ENCODE measurements around the gene CHST11.
"Not testable (repeated sequence)": the region's sequence is repeated elsewhere in the genome, so short reads cannot be mapped to it uniquely, and the experiment has no call there.

Gene CHST11

DNA sequence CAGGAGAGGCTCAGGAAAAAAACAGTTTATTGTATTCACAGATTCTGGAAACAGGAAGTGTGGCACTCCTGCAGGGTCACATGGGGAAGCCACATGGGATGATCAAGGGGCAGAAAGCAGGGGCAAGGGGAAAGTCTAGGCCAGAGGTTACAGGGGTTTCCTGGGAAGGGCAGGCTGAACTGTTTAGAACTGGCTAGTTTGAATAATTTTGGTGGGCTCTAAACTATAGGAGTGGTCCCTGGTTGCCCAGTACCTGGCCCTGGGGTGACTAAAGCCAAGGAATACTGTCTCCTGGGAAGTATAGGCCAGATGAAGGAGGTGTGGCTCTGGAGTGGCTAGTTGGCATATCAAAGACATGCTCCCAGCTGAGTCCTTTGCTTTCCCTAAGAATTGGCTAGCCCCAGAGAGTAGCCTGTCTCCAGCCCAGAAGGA lies 332.1 kb downstream of the CHST11 start:
- DNase-seq = no peak

DNA sequence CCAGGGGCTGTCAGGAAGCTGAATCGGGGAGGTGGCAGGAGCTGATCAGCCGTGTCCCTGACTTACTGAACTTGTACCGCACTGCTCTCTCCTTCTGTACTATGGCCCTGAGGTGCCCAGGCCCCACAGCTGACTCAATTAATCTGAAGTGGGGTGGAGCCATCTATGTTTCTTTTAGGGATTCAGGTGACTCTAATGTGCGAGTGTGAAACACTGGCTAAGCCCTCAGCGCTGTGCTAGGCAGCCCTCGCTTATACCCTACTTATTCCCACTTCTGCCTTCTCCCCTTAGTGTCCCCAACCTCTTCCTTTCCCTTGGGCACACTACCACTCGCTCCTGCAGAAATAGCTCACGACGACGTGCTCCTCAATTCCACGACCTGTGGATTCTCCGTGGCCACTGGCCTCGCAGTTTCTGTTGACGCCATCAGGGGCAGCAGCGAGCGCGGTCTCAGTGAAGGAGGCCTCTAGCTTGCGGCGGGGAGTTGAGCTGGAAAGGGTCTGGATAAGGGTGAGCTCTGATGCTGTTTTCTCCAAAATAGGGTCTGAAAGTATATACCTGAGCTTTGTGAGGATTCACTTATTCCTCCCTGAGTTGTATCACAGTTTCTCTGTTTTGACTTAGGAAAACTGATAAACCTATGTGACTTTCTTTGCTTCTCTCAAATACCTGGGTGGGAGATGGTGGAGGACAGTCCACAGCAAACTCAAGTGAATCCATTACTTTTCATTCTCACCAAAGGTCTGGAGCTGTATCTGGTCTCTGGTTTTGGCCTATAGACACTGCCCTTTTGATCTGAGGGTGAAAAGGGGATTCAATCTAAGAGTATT lies 333.8 kb downstream of the CHST11 start:
- peak; percentile 39 for DNase-seq

DNA sequence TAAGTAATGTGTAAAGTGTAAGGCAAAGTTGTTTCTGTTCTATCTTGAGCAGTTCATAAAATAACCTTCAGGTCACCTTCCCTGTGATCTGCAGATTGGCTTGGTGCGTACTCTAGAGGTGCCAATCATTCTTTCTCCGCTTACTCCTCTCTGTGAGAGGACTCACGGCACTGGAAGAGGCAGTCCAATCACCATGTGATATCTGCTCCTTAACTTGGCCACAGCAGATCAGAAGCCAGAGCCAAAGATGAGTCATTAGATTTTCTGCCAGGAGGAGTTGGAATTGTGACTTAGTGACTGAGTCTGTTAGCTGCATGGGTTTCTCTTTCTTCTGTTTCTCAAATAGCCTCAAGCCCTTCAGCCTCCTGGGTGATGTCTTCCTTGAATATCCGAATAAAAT lies 335.8 kb downstream of the CHST11 start:
- no peak for DNase-seq

DNA sequence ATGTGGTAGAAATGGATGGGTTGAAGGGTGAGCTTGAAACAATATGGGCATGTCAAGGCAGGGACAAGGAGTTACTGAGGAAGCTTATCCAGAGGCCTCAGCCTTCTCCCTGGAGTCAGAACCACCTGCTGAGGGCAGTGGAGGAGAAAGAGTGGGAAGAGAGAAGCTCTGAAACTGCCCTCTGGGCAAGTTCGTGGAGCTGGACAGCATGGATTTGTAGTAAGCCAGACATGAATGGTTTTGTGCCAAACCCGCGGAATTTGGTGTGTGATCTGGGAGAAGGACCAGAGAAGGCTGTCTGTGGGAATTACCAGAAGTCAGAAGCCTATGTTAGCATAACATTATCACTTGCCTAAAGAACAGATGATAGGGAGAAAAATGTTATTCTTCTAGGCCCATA lies 336.5 kb downstream of the CHST11 start:
- DNase-seq = no peak

DNA sequence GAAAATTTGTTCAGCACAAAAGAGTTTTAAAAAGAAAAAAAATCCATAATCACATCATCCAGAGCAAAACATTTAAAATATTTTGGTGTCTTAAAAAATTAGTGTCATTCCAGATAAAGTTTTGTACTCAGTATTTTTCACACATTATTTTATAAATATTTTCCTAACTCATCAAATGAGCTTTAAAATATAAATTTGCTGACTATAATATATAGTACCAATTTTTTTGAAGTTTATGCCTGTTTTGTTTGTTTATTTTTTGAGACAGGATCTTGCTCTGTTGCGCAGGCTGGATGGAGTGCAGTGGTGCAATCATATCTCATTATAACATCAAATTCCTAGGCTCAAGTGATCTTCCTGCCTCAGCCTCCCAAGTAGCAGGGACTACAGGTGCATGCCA lies 337.2 kb downstream of the CHST11 start:
- DNase-seq = no peak

DNA sequence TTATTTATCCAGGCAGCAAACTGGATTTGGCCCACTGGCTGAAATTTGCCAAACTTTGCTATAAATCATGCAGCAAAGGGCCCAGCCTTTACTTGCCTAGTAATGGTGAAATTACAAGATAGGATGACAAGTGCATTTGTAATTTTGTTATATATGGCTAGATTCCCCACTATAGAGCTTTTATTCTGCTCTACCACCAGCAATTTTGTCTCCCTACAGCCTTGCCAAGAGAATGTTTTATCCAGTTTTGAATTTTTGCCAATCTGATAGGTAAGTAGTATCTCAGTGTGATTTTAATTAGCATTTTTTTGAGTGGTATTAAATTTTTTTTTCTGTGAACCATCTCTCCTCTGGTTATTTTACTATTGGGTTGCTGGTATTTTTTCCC lies 339.7 kb downstream of the CHST11 start:
- DNase-seq = no peak

DNA sequence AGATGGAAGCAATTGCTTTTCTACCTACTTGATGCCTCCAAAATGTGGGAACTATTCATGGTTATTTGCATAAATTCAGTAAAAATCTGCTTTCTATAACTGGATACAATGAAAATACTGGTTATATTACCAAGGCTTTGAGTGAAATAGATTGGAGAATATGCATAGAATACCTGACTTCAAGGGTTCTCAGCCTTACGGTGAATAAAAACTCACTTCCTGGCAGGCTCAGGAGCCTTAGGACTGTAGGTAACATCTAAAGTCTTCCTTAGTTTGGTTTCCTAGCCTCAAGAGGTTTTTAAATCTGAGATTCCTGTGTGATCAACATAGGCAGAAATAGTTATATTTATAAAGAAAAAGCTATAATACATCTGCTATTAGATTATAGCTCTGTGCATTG lies 342.7 kb downstream of the CHST11 start:
- DNase-seq = no peak

DNA sequence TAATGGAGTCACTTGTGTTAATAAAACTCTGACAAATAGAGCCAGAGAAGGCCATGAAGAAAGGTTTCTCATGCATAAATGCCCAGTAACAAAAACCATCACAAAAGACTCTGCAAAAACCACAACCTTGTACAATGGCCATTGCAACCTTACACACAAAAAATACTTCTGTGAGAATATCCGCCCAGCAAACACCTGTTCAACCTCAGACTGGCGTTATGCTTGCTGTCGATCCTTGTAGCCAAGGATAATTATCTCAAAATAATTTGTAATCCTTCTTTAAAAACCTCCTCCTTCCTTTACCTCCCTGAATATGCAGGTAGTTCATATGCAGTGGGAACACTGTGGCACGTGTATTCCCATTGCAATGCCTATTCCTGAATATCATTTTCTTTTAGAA lies 344.3 kb downstream of the CHST11 start:
- DNase-seq = no peak

DNA sequence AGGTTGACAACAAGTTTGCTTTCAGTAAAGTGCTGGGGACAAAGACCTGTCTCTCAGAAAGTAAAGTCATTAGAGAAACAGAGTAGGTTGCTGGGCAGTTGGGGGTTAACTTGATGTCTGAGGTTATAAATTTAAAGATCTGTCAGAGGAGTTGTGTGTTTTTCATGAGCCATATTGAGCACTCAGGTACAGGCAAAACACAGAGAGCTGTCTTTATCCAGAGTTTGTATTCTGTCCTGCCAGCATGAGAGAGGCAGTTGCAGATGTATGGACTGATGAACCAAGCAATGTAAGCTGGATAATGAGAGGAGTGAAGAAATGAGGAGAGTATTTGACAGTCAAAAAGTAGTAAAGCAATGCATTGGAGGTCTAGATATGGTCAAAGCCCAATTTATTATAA lies 344.7 kb downstream of the CHST11 start:
- no peak for DNase-seq

DNA sequence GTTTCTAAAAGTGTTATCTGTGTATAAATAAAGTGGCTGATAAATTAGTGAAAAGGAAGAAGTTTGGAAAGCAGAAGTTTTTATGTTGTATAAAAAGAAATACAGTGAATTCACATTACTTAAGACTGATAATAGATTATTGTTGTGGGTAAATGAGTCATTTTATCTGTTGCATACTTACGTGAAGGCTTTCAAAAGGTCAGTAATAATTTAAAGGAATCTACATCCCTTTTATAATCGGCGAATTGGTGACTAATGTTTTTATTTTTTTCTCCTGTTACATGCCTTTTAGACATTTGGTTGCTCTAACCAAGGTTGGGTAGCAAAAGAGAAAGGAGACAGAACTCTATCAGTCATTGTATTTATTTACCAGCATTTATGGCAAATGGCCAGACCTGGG lies 345.5 kb downstream of the CHST11 start:
- no peak for DNase-seq

DNA sequence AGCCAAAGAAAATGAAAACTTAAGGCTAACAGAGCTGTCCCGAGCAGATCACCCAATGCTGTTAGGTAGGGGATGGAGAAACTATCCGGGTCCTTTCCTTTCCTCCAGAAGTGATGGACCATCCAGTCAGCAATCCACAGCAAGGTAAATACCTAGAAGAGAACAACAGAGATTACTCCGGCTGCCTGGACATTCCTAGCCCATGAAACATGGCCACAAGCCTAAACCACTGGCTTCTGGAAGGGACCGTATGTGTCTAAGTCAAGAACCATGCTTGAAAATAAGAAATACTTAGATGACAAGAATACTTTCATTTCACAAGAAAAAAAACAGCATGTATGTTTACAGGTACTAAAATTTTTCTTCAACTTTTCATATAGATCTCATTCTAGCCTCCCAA lies 348.4 kb downstream of the CHST11 start:
- no peak for DNase-seq

DNA sequence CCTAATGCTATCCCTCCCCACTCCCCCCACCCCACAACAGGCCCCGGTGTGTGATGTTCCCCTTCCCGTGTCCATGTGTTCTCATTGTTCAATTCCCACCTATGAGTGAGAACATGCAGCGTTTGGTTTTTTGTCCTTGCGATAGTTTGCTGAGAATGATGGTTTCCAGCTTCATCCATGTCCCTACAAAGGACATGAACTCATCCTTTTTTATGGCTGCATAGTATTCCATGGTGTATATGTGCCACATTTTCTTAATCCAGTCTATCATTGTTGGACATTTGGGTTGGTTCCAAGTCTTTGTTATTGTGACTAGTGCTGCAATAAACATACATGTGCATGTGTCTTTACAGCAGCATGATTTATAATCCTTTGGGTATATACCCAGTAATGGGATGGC lies 349.4 kb downstream of the CHST11 start:
- not testable (repeated sequence) for DNase-seq

DNA sequence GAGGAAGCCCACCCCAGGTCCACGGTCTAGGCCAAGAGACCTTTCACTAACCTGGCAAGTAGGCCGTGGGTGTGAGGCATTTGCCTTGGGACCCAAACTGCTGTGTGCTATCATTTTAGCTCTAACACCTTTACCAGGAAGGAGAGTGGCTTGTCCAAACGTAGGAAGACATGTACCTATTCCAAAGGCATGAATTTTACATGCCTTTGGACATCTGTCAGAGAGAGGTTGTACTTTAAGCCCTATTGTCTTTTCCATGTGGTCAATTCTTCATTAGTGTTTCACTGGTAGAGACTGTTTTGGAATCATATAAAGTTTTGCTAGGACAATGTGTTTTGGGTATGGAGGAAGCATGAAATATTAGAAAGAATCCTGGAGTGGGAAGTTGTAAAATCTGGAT lies 352.5 kb downstream of the CHST11 start:
- no peak for DNase-seq

DNA sequence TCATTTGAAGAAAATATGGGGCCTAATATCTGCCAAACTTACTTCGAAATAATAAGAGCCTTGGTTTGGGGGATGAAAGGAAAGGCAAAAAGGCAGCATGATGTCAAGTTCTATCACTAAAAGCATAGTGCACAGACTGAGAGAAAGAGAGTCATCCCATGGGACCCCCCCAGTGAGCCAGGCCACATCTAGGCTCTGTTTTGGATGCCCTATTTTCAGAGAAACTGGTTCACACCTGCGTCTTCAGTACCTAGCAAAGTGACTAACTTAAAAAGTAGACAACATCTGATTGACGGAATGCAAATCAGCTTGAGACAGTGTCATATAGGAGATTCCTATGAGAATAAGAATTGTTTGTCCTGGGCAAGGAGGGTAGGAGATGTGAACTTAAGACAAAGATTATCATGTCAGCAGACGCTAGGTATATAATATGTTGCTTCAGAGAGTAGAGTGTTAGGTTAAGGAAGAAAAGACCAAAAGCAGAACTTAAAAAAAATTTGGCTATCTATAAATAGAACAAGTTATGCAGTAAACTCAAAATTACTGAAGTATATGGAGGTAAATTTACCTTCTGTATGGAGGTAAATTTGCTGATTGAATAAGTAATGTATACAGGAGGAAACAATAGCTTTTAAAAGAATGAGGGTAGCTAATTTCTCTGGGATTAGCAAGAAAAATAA lies 353.1 kb downstream of the CHST11 start:
- no peak for DNase-seq

All from CD4-positive, alpha-beta T cell treated with Interleukin-10 for 1 hour (primary cell).